ENCODE results near the gene LYPD6B. TPM values are rescaled to one million over a fixed set of nuclear protein-coding genes. Genes with fewer than 3 reads are reported as not detected.

The LYPD6B gene
- total RNA-seq, 1 experiment from 2014 or later, result 2.0 TPM

- Histone ChIP-seq H3T11ph (ENCODE audit: low read length) (no peak overlapping the region), H4K91ac (ENCODE audit: insufficient read length, low read depth, low read length) (no peak overlapping the region), H3K27ac (ENCODE audit: insufficient read length, low read depth, low read length) (no peak overlapping the region), H3K79me2 (ENCODE audit: insufficient read depth, low read length) (no peaks in the 10 kb centered on the region), H3K18ac (ENCODE audit: insufficient read length, low read depth, low read length) (no peak overlapping the region), H2BK20ac (ENCODE audit: low read depth, low read length, poor library complexity, severe bottlenecking) (no peak overlapping the region), H3K4ac (ENCODE audit: low read depth, low read length) (no peak overlapping the region), H2BK120ac (ENCODE audit: low read depth, low read length, poor library complexity, severe bottlenecking) (no peak overlapping the region), H2AFZ (ENCODE audit: low read length) (no peak overlapping the region), H3K27me3 (ENCODE audit: insufficient read depth, low read length) (no peaks in the 10 kb centered on the region), H3K14ac (ENCODE audit: insufficient read depth, low read length) (no peak overlapping the region), H2BK5ac (ENCODE audit: insufficient read length, low read length) (no peak overlapping the region), H3K23me2 (ENCODE audit: insufficient read length, low read depth, low read length, poor library complexity, severe bottlenecking) (no peaks in the 10 kb centered on the region), H3K4me2 (ENCODE audit: insufficient read depth, insufficient read length, low read length) (no peak overlapping the region), H2AK5ac (ENCODE audit: insufficient read length, low read length) (no peak overlapping the region), H4K5ac (ENCODE audit: insufficient read length, low read depth, low read length) (no peak overlapping the region), H3K9me3 (ENCODE audit: control insufficient read depth, low read depth, low read length) (no peaks in the 10 kb centered on the region), H3K4me1 (ENCODE audit: insufficient read depth, low read length) (no peaks in the 10 kb centered on the region; the same call in 1 of the 2 replicates), H4K8ac (replicated peaks; ENCODE audit: insufficient read length, low read depth, low read length) (no peak overlapping the region), H2BK12ac (ENCODE audit: insufficient read length, low read depth, low read length) (no peak overlapping the region), H3K23ac (ENCODE audit: insufficient read length, low read depth, low read length) (no peak overlapping the region), H2BK15ac (ENCODE audit: low read depth, low read length) (no peak overlapping the region), H4K20me1 (ENCODE audit: control insufficient read depth, insufficient read depth, insufficient read length) (no peaks in the 10 kb centered on the region), H3K79me1 (ENCODE audit: insufficient read depth, low read depth, low read length, poor library complexity, severe bottlenecking) (no peaks in the 10 kb centered on the region), H3K56ac (ENCODE audit: insufficient read length, low read depth, low read length) (no peak overlapping the region), H3K9ac (ENCODE audit: extremely low read depth, insufficient read length, low read length) (no peak overlapping the region)
- Mint-ChIP-seq H3K36me3 (ENCODE audit: insufficient read depth in 1 of 3, low read depth in 3 of 3) (peaks cover 1 to 14% (median 2%) of the 10 kb centered on the region in 3 experiments; a peak in 6 of 7 replicates), H3K27ac (no peak overlapping the region; a peak in 1 of 7 replicates), H3K4me3 (no peak overlapping the region), H3K9me3 (peaks cover 9% of the 10 kb centered on the region in 2 experiments; a peak in 4 of 5 replicates), H3K4me1 (peaks cover 14% of the 10 kb centered on the region in 2 experiments), H3K27me3 (ENCODE audit: low read depth) (no peaks in the 10 kb centered on the region; the same call in 1 of the 2 replicates)
- no CpG with 5 or more reads among the region's 4 CpGs for WGBS (ENCODE audit: extremely low coverage, insufficient read length, low lambda C conversion rate)
- TF ChIP-seq, protein P1, sequence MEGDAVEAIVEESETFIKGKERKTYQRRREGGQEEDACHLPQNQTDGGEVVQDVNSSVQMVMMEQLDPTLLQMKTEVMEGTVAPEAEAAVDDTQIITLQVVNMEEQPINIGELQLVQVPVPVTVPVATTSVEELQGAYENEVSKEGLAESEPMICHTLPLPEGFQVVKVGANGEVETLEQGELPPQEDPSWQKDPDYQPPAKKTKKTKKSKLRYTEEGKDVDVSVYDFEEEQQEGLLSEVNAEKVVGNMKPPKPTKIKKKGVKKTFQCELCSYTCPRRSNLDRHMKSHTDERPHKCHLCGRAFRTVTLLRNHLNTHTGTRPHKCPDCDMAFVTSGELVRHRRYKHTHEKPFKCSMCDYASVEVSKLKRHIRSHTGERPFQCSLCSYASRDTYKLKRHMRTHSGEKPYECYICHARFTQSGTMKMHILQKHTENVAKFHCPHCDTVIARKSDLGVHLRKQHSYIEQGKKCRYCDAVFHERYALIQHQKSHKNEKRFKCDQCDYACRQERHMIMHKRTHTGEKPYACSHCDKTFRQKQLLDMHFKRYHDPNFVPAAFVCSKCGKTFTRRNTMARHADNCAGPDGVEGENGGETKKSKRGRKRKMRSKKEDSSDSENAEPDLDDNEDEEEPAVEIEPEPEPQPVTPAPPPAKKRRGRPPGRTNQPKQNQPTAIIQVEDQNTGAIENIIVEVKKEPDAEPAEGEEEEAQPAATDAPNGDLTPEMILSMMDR (conservative IDR thresholded peaks at IDR 0.05), result no peak
- DNase-seq, result no peak
Observed at GRCh38 chr2:149259136-149259535, 220.6 kb downstream of the LYPD6B start.

Data from H9 (cell line).